IPS DF 6.9 (cell line): Measurements from ENCODE around the gene GATA5.
"Not testable (repeated sequence)": the region's sequence is repeated elsewhere in the genome, so short reads cannot be mapped to it uniquely, and the experiment has no call there.

Experiments used
- DNase-seq: peaks from one replicate; pipeline ENCODE4 v3.0.0-alpha.2; 2013; ENCODE audit warnings: low read depth, low spot score
- H3K27ac ChIP-seq: one replicate; pipeline ENCODE4 v1.5.1; 2013; ENCODE audit warnings: low read length, control low read depth
- H3K27me3 ChIP-seq: 2 replicates; pipeline ENCODE4 v1.6.1; 2013; ENCODE audit warnings: mild to moderate bottlenecking, low read length; ENCODE audit not compliant: control insufficient read depth, insufficient read depth
- H3K36me3 ChIP-seq: 2 replicates; pipeline ENCODE4 v1.6.1; 2013; ENCODE audit warnings: low read length; ENCODE audit not compliant: control insufficient read depth, insufficient read depth
- H3K4me1 ChIP-seq: 2 replicates; pipeline ENCODE4 v1.6.1; 2013; ENCODE audit warnings: low read length; ENCODE audit not compliant: control insufficient read depth, insufficient read depth
- H3K4me3 ChIP-seq: 2 replicates; pipeline ENCODE4 v1.5.1; 2013; ENCODE audit warnings: mild to moderate bottlenecking, low read length
- H3K9me3 ChIP-seq: 2 replicates; pipeline ENCODE4 v1.6.1; 2013; ENCODE audit warnings: low read length, inconsistent platforms; ENCODE audit not compliant: control insufficient read depth, insufficient read depth
- WGBS: extraction: QIAGEN DNeasy Blood & Tissue Kit; methylation state at CpG from one replicate; pipeline ENCODE4 v1.1.7; 2013; ENCODE audit warnings: mixed read lengths, missing lambda C conversion rate; ENCODE audit not compliant: insufficient read length, insufficient coverage; 5-methylcytosine and 5-hydroxymethylcytosine counted together

The GATA5 gene

GRCh38 chr20:62495749-62496567 lies 20.2 kb upstream of the GATA5 start:
- no CpG with 5 or more reads among the region's 34 CpGs for WGBS
- no peak overlapping the region for H3K27ac ChIP-seq

GRCh38 chr20:62494980-62495748 lies 19.4 kb upstream of the GATA5 start:
- H3K36me3 ChIP-seq: no peaks in the 10 kb centered on the region
- peaks cover 3% of the 10 kb centered on the region; the same call in 1 of the 2 replicates for H3K4me1 ChIP-seq
- no CpG with 5 or more reads among the region's 26 CpGs for WGBS
- H3K9me3 ChIP-seq: no peaks in the 10 kb centered on the region
- no peak for DNase-seq
- no peaks in the 10 kb centered on the region for H3K27me3 ChIP-seq
- no peak overlapping the region for H3K27ac ChIP-seq
- H3K4me3 ChIP-seq: no peak overlapping the region

More at GRCh38 chr20:62495749-62496567, 20.2 kb upstream of the GATA5 start:
- no peaks in the 10 kb centered on the region for H3K36me3 ChIP-seq
- H3K27me3 ChIP-seq: no peaks in the 10 kb centered on the region
- H3K4me1 ChIP-seq: peaks cover 3% of the 10 kb centered on the region; the same call in 1 of the 2 replicates
- no peak overlapping the region for H3K4me3 ChIP-seq
- H3K9me3 ChIP-seq: no peaks in the 10 kb centered on the region
- no peak for DNase-seq

GRCh38 chr20:62494537-62494936 lies 18.7 kb upstream of the GATA5 start:
- Histone ChIP-seq H3K27me3 (no peaks in the 10 kb centered on the region), H3K27ac (no peak overlapping the region)
- DNase-seq: no peak

GRCh38 chr20:62493886-62494285 lies 18.1 kb upstream of the GATA5 start:
- Histone ChIP-seq H3K4me1 (peaks cover 3% of the 10 kb centered on the region; the same call in 1 of the 2 replicates), H3K27ac (no peak overlapping the region), H3K27me3 (no peaks in the 10 kb centered on the region), H3K9me3 (no peaks in the 10 kb centered on the region), H3K36me3 (no peaks in the 10 kb centered on the region), H3K4me3 (no peak overlapping the region)
- no CpG with 5 or more reads among the region's 10 CpGs for WGBS
- DNase-seq: no peak

More at GRCh38 chr20:62494537-62494936, 18.7 kb upstream of the GATA5 start:
- Histone ChIP-seq H3K4me3 (no peak overlapping the region), H3K4me1 (peaks cover 3% of the 10 kb centered on the region; the same call in 1 of the 2 replicates), H3K36me3 (no peaks in the 10 kb centered on the region), H3K9me3 (no peaks in the 10 kb centered on the region)
- no CpG with 5 or more reads among the region's 7 CpGs for WGBS

- Histone ChIP-seq H3K36me3 (no peaks in the 10 kb centered on the region), H3K4me1 (peaks cover 3% of the 10 kb centered on the region; the same call in 1 of the 2 replicates), H3K27me3 (no peaks in the 10 kb centered on the region), H3K27ac (no peak overlapping the region), H3K9me3 (no peaks in the 10 kb centered on the region), H3K4me3 (no peak overlapping the region)
- no peak for DNase-seq
- no CpG with 5 or more reads among the region's 15 CpGs for WGBS
These were observed 17.6 kb upstream of the GATA5 start for GRCh38 chr20:62493253-62493885.

GRCh38 chr20:62492711-62493110 lies 16.9 kb upstream of the GATA5 start:
- H3K9me3 ChIP-seq: no peaks in the 10 kb centered on the region
- no peaks in the 10 kb centered on the region for H3K27me3 ChIP-seq
- H3K4me1 ChIP-seq: peaks cover 3% of the 10 kb centered on the region; the same call in 1 of the 2 replicates
- H3K36me3 ChIP-seq: no peaks in the 10 kb centered on the region
- H3K4me3 ChIP-seq: no peak overlapping the region
- DNase-seq: no peak
- no peak overlapping the region for H3K27ac ChIP-seq
- WGBS: no CpG with 5 or more reads among the region's 10 CpGs

- H3K9me3 ChIP-seq, DNase-seq: not testable (repeated sequence)
These were observed 15.0 kb upstream of the GATA5 start for GRCh38 chr20:62490783-62491182.

GRCh38 chr20:62489932-62490263 lies 14.1 kb upstream of the GATA5 start:
- no CpG with 5 or more reads among the region's 8 CpGs for WGBS
- H3K27ac ChIP-seq: no peak overlapping the region
- no peak for DNase-seq
- no peaks in the 10 kb centered on the region for H3K9me3 ChIP-seq
- H3K27me3 ChIP-seq: no peaks in the 10 kb centered on the region
- H3K36me3 ChIP-seq: no peaks in the 10 kb centered on the region
- H3K4me1 ChIP-seq: peaks cover 2% of the 10 kb centered on the region; the same call in 1 of the 2 replicates
- no peak overlapping the region for H3K4me3 ChIP-seq

More at GRCh38 chr20:62490783-62491182, 15.0 kb upstream of the GATA5 start:
- not testable (repeated sequence) for H3K27me3 ChIP-seq, H3K36me3 ChIP-seq, H3K27ac ChIP-seq, H3K4me1 ChIP-seq, H3K4me3 ChIP-seq
- WGBS: no CpG with 5 or more reads among the region's 4 CpGs

GRCh38 chr20:62489186-62489931 lies 13.6 kb upstream of the GATA5 start:
- H3K36me3 ChIP-seq: no peaks in the 10 kb centered on the region
- peaks cover 2% of the 10 kb centered on the region; the same call in 1 of the 2 replicates for H3K4me1 ChIP-seq
- H3K9me3 ChIP-seq: no peaks in the 10 kb centered on the region
- H3K4me3 ChIP-seq: no peak overlapping the region
- DNase-seq: no peak
- H3K27ac ChIP-seq: no peak overlapping the region
- no peaks in the 10 kb centered on the region for H3K27me3 ChIP-seq
- WGBS: no CpG with 5 or more reads among the region's 18 CpGs

- Histone ChIP-seq H3K36me3 (no peaks in the 10 kb centered on the region), H3K27me3 (peaks cover 3% of the 10 kb centered on the region; the same call in 1 of the 2 replicates), H3K27ac (no peak overlapping the region), H3K9me3 (no peaks in the 10 kb centered on the region), H3K4me1 (peaks cover 2% of the 10 kb centered on the region; the same call in 1 of the 2 replicates), H3K4me3 (no peak overlapping the region)
- DNase-seq: no peak
- WGBS: no CpG with 5 or more reads among the region's 3 CpGs
These were observed 12.7 kb upstream of the GATA5 start for GRCh38 chr20:62488470-62488869.
